AG08395 (cell line): ENCODE results near the gene OR10H1.
"Not testable (repeated sequence)": the region's sequence is repeated elsewhere in the genome, so short reads cannot be mapped to it uniquely, and the experiment has no call there.

Experiments used
- DNase-seq: peaks from one replicate; pipeline ENCODE4 v3.0.0; 2012; ENCODE audit warnings: mixed read lengths, low spot score

OR10H1 gene

GRCh38 chr19:15815306-15815705, at the start of gene OR10H1:
OR10H1 (minus strand) TSS chr19:15815664; CDS start chr19:15808037, 7,627 bp downstream.
- no peak for DNase-seq

- no peak for DNase-seq
Measured at GRCh38 chr19:15864824-15865223, 49.4 kb upstream of the OR10H1 start.

GRCh38 chr19:15863272-15863671, 47.8 kb upstream of the OR10H1 start:
- no peak for DNase-seq

- no peak for DNase-seq
Measured at GRCh38 chr19:15862444-15862843, 47.0 kb upstream of the OR10H1 start.

- DNase-seq = no peak
Measured at GRCh38 chr19:15860522-15860921, 45.1 kb upstream of the OR10H1 start.

GRCh38 chr19:15859187-15859586, 43.7 kb upstream of the OR10H1 start:
- no peak for DNase-seq

GRCh38 chr19:15850385-15850784, 34.9 kb upstream of the OR10H1 start:
- DNase-seq = no peak

- DNase-seq = no peak
Measured at GRCh38 chr19:15846923-15847322, 31.5 kb upstream of the OR10H1 start.

GRCh38 chr19:15843894-15844222, 28.4 kb upstream of the OR10H1 start:
- DNase-seq = not testable (repeated sequence)

- no peak for DNase-seq
Measured at GRCh38 chr19:15843203-15843893, 27.9 kb upstream of the OR10H1 start.

GRCh38 chr19:15841875-15842569, 26.6 kb upstream of the OR10H1 start:
- no peak for DNase-seq

GRCh38 chr19:15840833-15841232, 25.4 kb upstream of the OR10H1 start:
- DNase-seq = no peak

GRCh38 chr19:15839888-15840287, 24.4 kb upstream of the OR10H1 start:
- not testable (repeated sequence) for DNase-seq

- DNase-seq = no peak
Measured at GRCh38 chr19:15838351-15838750, 22.9 kb upstream of the OR10H1 start.

- no peak for DNase-seq
Measured at GRCh38 chr19:15837221-15837731, 21.8 kb upstream of the OR10H1 start.

- DNase-seq = peak; percentile 99
Measured at GRCh38 chr19:15836330-15837220, 21.1 kb upstream of the OR10H1 start.

- not testable (repeated sequence) for DNase-seq
Measured at GRCh38 chr19:15835565-15836329, 20.3 kb upstream of the OR10H1 start.

- not testable (repeated sequence) for DNase-seq
Measured at GRCh38 chr19:15834232-15834631, 18.8 kb upstream of the OR10H1 start.

- no peak for DNase-seq
Measured at GRCh38 chr19:15831626-15832025, 16.2 kb upstream of the OR10H1 start.

- no peak for DNase-seq
Measured at GRCh38 chr19:15829786-15830185, 14.3 kb upstream of the OR10H1 start.

GRCh38 chr19:15829306-15829698, 13.8 kb upstream of the OR10H1 start:
- DNase-seq = no peak
